ENCODE measurements around the gene ASCL3. TPM values are rescaled to one million over a fixed set of nuclear protein-coding genes. Genes with fewer than 3 reads are reported as not detected.
A peak's percentile ranks its signal among the peaks of the same experiment; 100 is the strongest.

Gene ASCL3
- total and polyA plus RNA-seq, 2 experiments from 2014 or later: not detected

- peak overlapping the region; percentile 91 for H3K4me2 ChIP-seq (ENCODE audit: unreplicated experiment)
- no peaks in the 10 kb centered on the region for H3K36me3 ChIP-seq (ENCODE audit: low read depth)
- peaks cover 52% of the 10 kb centered on the region for H3K79me2 ChIP-seq (ENCODE audit: insufficient read depth)
- peaks cover 16% of the 10 kb centered on the region for H3K4me1 ChIP-seq (ENCODE audit: insufficient read depth)
- peak overlapping the region; percentile 91 for H2AFZ ChIP-seq
- H4K20me1 ChIP-seq (ENCODE audit: insufficient read depth): no peaks in the 10 kb centered on the region
- TF ChIP-seq EZH2 (IDR thresholded peaks at IDR 0.05; ENCODE audit: insufficient read depth, poor library complexity, severe bottlenecking): no peak
- no peak for TF ChIP-seq EZH2phosphoT487 (IDR thresholded peaks at IDR 0.05; ENCODE audit: insufficient read depth, low read depth)
- no peaks in the 10 kb centered on the region for H3K9me3 ChIP-seq (ENCODE audit: low read depth)
- peak; percentile 85 for DNase-seq
- peak overlapping the region; percentile 90 for H3K9ac ChIP-seq
- H3F3A ChIP-seq (ENCODE audit: insufficient read depth): peaks cover 18% of the 10 kb centered on the region
- 0 to 4% methylated on average over 17 to 28 of the region's 39 CpGs for WGBS, 2 experiments (ENCODE audit: low coverage in 1 of 2, low lambda C conversion rate in 2 of 2, missing lambda C conversion rate in 2 of 2)
- peak overlapping the region; percentile 81 for H3K4me3 ChIP-seq
- H3K27ac ChIP-seq: peak overlapping the region; percentile 83
- no peaks in the 10 kb centered on the region for H3K27me3 ChIP-seq (replicated peaks; ENCODE audit: insufficient read depth)
- no peaks in the 10 kb centered on the region for H3K9me2 ChIP-seq (ENCODE audit: insufficient read depth)
- in situ Hi-C loops (cut with MboI): loop anchor here (25.0 kb wide), 1 partner anchor 726 kb away; no protein-coding TSS in a partner anchor
Observed at GRCh38 chr11:8963569-8964323, 20.9 kb upstream of the ASCL3 start.

GRCh38 chr11:8962841-8963240 lies 20.0 kb upstream of the ASCL3 start:
- Histone ChIP-seq H3K36me3 (ENCODE audit: low read depth) (no peaks in the 10 kb centered on the region), H3K9me3 (ENCODE audit: low read depth) (no peaks in the 10 kb centered on the region), H3K9me2 (ENCODE audit: insufficient read depth) (no peaks in the 10 kb centered on the region), H3K4me3 (peak overlapping the region; percentile 81), H3F3A (ENCODE audit: insufficient read depth) (peaks cover 18% of the 10 kb centered on the region), H3K79me2 (ENCODE audit: insufficient read depth) (peaks cover 61% of the 10 kb centered on the region), H3K27ac (no peak overlapping the region), H3K27me3 (replicated peaks; ENCODE audit: insufficient read depth) (no peaks in the 10 kb centered on the region), H2AFZ (no peak overlapping the region), H3K9ac (peak overlapping the region; percentile 90), H3K4me2 (ENCODE audit: unreplicated experiment) (peak overlapping the region; percentile 91), H4K20me1 (ENCODE audit: insufficient read depth) (no peaks in the 10 kb centered on the region), H3K4me1 (ENCODE audit: insufficient read depth) (peaks cover 16% of the 10 kb centered on the region)
- 23% methylated on average over 2 of the region's 2 CpGs for WGBS, 2 experiments (ENCODE audit: low coverage in 1 of 2, low lambda C conversion rate in 2 of 2, missing lambda C conversion rate in 2 of 2)
- TF ChIP-seq EZH2phosphoT487 (IDR thresholded peaks at IDR 0.05; ENCODE audit: insufficient read depth, low read depth): no peak
- DNase-seq: peak; percentile 17
- in situ Hi-C loops (cut with MboI): loop anchor here (25.0 kb wide), 1 partner anchor 726 kb away; no protein-coding TSS in a partner anchor

- no peaks in the 10 kb centered on the region for H4K20me1 ChIP-seq (ENCODE audit: insufficient read depth)
- H3K9me2 ChIP-seq (ENCODE audit: insufficient read depth): no peaks in the 10 kb centered on the region
- H3K27ac ChIP-seq: no peak overlapping the region
- no peak for TF ChIP-seq EZH2phosphoT487 (IDR thresholded peaks at IDR 0.05; ENCODE audit: insufficient read depth, low read depth)
- TF ChIP-seq EZH2 (IDR thresholded peaks at IDR 0.05; ENCODE audit: insufficient read depth, poor library complexity, severe bottlenecking): no peak
- peaks cover 75% of the 10 kb centered on the region for H3K79me2 ChIP-seq (ENCODE audit: insufficient read depth)
- H3K9ac ChIP-seq: no peak overlapping the region; the same call in 1 of the 2 replicates
- H2AFZ ChIP-seq: no peak overlapping the region
- in situ Hi-C loops (cut with MboI): loop anchor here (25.0 kb wide), 1 partner anchor 724 kb away; no protein-coding TSS in a partner anchor
- H3K27me3 ChIP-seq (replicated peaks; ENCODE audit: insufficient read depth): no peaks in the 10 kb centered on the region
- H3K4me1 ChIP-seq (ENCODE audit: insufficient read depth): peaks cover 16% of the 10 kb centered on the region
- no peak overlapping the region for H3K4me3 ChIP-seq
- H3K36me3 ChIP-seq (ENCODE audit: low read depth): no peaks in the 10 kb centered on the region
- no peak for DNase-seq
- WGBS, 2 experiments (ENCODE audit: low coverage in 1 of 2, low lambda C conversion rate in 2 of 2, missing lambda C conversion rate in 2 of 2): 33 to 36% methylated on average over 2 of the region's 2 CpGs
- H3K4me2 ChIP-seq (ENCODE audit: unreplicated experiment): no peak overlapping the region
- no peaks in the 10 kb centered on the region for H3K9me3 ChIP-seq (ENCODE audit: low read depth)
- H3F3A ChIP-seq (ENCODE audit: insufficient read depth): peaks cover 18% of the 10 kb centered on the region
Observed at GRCh38 chr11:8961401-8961800, 18.6 kb upstream of the ASCL3 start.

- no peaks in the 10 kb centered on the region for H3K27me3 ChIP-seq (replicated peaks; ENCODE audit: insufficient read depth)
- peak; percentile 87 for DNase-seq
- peak overlapping the region; percentile 14; the same call in 1 of the 2 replicates for H3K27ac ChIP-seq
- 0 to 4% methylated on average over 2 of the region's 2 CpGs for WGBS, 2 experiments (ENCODE audit: low coverage in 1 of 2, low lambda C conversion rate in 2 of 2, missing lambda C conversion rate in 2 of 2)
- in situ Hi-C loops (cut with MboI): loop anchor here (25.0 kb wide), 1 partner anchor 722 kb away; no protein-coding TSS in a partner anchor
- H2AFZ ChIP-seq: no peak overlapping the region
- H3K9me2 ChIP-seq (ENCODE audit: insufficient read depth): no peaks in the 10 kb centered on the region
- peak overlapping the region; percentile 39 for H3K9ac ChIP-seq
- H4K20me1 ChIP-seq (ENCODE audit: insufficient read depth): no peaks in the 10 kb centered on the region
- no peak for TF ChIP-seq EZH2 (IDR thresholded peaks at IDR 0.05; ENCODE audit: insufficient read depth, poor library complexity, severe bottlenecking)
- no peak for TF ChIP-seq EZH2phosphoT487 (IDR thresholded peaks at IDR 0.05; ENCODE audit: insufficient read depth, low read depth)
- no peaks in the 10 kb centered on the region for H3K9me3 ChIP-seq (ENCODE audit: low read depth)
- no peaks in the 10 kb centered on the region for H3K36me3 ChIP-seq (ENCODE audit: low read depth)
- peaks cover 16% of the 10 kb centered on the region for H3K4me1 ChIP-seq (ENCODE audit: insufficient read depth)
- H3K4me3 ChIP-seq: peak overlapping the region; percentile 10; the same call in 1 of the 2 replicates
- peaks cover 85% of the 10 kb centered on the region for H3K79me2 ChIP-seq (ENCODE audit: insufficient read depth)
- 0 out of 2 replicates have a peak, but pooled peaks cover 13% of the 10 kb centered on the region for H3F3A ChIP-seq (ENCODE audit: insufficient read depth)
- H3K4me2 ChIP-seq (ENCODE audit: unreplicated experiment): peak overlapping the region; percentile 60
Observed at GRCh38 chr11:8959546-8960166, 16.8 kb upstream of the ASCL3 start.

Data from GM23248 (cell line).